Colonic mucosa (tissue), 4 donors: Measurements from ENCODE around the gene OGFR. TPM values are rescaled to one million over a fixed set of nuclear protein-coding genes. Genes with fewer than 3 reads are reported as not detected.

ENCODE experiments used
- DNase-seq: peaks from one replicate; pipeline ENCODE4 v3.0.0-alpha.2; 2020
- H3K27ac ChIP-seq: fragments of 200-600 bp; one replicate; pipeline ENCODE4 v1.8.0; 2021
- H3K27me3 ChIP-seq: fragments of 200-600 bp; one replicate; pipeline ENCODE4 v1.8.0; 2021
- H3K36me3 ChIP-seq: fragments of 200-600 bp; one replicate; pipeline ENCODE4 v1.8.0; 2021
- H3K4me1 ChIP-seq: fragments of 200-600 bp; one replicate; pipeline ENCODE4 v1.8.0; 2021; ENCODE audit warnings: mild to moderate bottlenecking
- H3K4me3 ChIP-seq: fragments of 200-600 bp; one replicate; pipeline ENCODE4 v1.8.0; 2021
- H3K9ac ChIP-seq, 2 donors: one replicate each; pipeline ENCODE4 v1.7.0; 2013; ENCODE audit warnings: control low read depth in 2 of 2, low read depth in 2 of 2, low read length in 2 of 2
- H3K9me3 ChIP-seq: fragments of 200-600 bp; one replicate; pipeline ENCODE4 v1.8.0; 2021
- CTCF ChIP-seq: fragments of 200-600 bp; IDR thresholded peaks from one replicate; pipeline ENCODE4 v1.8.0; 2022; ENCODE audit warnings: antibody characterized with exemption, mild to moderate bottlenecking
- intact Hi-C: fragments of 100-400 bp; cut with DNase I; formaldehyde crosslinking; loops from one replicate; pipeline ENCODE4 v1.14.1; 2022
- total RNA-seq, 2 donors: library from RNA; stranded (reverse); fragmentation: NEBNext Ultra II Directional in 1 of 2; extraction: Animal tissue kit (Norgen Biotek cat#: 25700) in 1 of 2; gene quantifications; one replicate each; pipeline ENCODE4 v1.2.1, GENCODE V29; 2021
- donor health status: healthy.
- donor health status: DM: no; HTN: no; CAD: no.
- donor health status: DM: no; HTN: no; CAD: no.

OGFR gene
- total RNA-seq, 2 donors from 2014 or later = 36.3 to 36.8 TPM

DNA sequence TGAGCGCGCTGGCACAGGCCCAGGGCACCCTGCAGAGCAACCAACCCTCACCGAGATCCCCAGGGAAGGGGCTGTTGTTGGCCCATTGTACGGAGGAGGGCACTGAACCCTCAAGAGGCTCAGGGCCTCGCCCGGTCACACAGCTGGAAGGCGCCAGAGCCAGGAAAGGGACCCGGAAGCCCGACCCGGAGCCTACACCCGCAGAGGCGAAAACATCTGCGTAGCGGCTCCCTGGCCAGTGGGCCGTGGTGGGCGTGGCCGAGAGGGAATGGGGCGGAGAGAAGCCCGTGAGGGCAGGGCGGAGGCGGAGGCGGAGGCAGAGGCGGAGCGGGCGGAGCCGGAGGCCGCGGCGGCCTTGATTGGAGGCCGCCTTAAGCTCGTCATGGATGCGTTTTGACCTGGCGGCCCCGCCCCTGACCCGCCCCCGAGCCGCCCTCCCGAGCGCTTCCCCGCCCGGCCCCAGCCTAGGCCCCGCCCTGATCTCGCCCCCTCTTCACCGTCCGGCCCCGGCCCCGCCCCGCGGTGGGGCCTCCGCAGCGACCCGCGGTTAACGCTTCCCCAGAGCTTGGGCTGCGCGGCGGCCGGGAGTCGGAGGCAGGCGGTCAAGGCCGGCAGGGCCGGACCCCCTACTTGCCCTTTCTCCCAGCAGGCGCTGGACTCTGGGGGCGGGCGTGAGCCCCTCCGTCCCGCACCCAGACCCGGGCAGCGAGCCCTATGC lies 10.5 kb upstream of the OGFR start:
- Histone ChIP-seq H3K4me1 (peaks cover 18% of the 10 kb centered on the region), H3K36me3 (no peaks in the 10 kb centered on the region), H3K9ac (peak overlapping the region; percentile 77 to 81), H3K4me3 (peak overlapping the region; percentile 64), H3K27ac (peak overlapping the region; percentile 91), H3K9me3 (no peaks in the 10 kb centered on the region), H3K27me3 (no peaks in the 10 kb centered on the region)
- intact Hi-C loops = no loop called here
- no peak for TF ChIP-seq CTCF
- peak; percentile 97 for DNase-seq

- no peak for TF ChIP-seq CTCF
- Histone ChIP-seq H3K9me3 (no peaks in the 10 kb centered on the region), H3K4me1 (peaks cover 18% of the 10 kb centered on the region), H3K27me3 (no peaks in the 10 kb centered on the region), H3K4me3 (peak overlapping the region; percentile 64), H3K9ac (peak overlapping the region; percentile 73 to 81), H3K27ac (peak overlapping the region; percentile 91), H3K36me3 (no peaks in the 10 kb centered on the region)
- intact Hi-C loops = no loop called here
- peak; percentile 64 for DNase-seq
Observed at GRCh38 chr20:62795023-62795761, 9.4 kb upstream of the OGFR start.

DNA sequence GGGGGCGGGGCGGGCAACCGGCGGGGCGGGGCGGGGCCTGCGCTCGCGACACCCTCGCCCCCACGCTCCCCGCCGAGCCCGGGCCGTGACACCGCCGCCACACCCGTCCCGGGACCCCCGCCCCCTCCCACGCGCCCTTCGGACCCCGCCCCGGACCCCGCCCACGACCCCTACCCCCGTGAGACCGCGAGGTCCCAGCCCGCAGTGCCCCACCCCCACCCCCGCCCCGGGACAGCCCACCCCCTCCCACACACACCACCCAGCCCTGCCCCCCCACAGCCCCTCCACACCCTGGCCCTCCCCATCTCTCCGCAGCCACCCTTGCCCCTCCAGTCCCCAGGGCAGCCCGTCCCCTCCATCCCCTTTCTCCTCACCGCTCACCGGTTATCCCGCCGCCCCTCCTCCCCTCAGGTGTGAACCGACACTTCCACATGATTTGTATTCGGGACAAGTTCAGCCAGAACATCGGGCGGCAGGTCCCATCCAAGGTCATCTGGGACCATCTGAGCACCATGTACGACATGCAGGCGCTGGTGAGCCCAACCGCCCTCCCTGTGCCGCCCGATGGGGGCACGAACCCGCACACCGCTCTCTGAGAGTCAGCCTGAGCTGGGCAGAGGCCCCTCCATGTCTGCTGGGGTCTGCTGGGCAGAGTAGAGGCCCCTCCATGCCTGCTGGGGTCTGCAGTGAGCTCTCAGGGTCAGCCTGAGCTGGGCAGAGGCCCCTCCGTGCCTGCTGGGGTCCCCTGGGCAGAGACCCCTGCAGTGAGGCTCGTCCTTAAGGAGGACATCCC lies 7.7 kb upstream of the OGFR start:
- Histone ChIP-seq H3K36me3 (no peaks in the 10 kb centered on the region), H3K4me1 (peaks cover 18% of the 10 kb centered on the region), H3K4me3 (peak overlapping the region; percentile 64), H3K27ac (peak overlapping the region; percentile 91), H3K9me3 (no peaks in the 10 kb centered on the region), H3K27me3 (no peaks in the 10 kb centered on the region), H3K9ac (peak overlapping the region; percentile 64 to 78)
- TF ChIP-seq CTCF = no peak
- intact Hi-C loops = no loop called here
- DNase-seq = peak; percentile 45

DNA sequence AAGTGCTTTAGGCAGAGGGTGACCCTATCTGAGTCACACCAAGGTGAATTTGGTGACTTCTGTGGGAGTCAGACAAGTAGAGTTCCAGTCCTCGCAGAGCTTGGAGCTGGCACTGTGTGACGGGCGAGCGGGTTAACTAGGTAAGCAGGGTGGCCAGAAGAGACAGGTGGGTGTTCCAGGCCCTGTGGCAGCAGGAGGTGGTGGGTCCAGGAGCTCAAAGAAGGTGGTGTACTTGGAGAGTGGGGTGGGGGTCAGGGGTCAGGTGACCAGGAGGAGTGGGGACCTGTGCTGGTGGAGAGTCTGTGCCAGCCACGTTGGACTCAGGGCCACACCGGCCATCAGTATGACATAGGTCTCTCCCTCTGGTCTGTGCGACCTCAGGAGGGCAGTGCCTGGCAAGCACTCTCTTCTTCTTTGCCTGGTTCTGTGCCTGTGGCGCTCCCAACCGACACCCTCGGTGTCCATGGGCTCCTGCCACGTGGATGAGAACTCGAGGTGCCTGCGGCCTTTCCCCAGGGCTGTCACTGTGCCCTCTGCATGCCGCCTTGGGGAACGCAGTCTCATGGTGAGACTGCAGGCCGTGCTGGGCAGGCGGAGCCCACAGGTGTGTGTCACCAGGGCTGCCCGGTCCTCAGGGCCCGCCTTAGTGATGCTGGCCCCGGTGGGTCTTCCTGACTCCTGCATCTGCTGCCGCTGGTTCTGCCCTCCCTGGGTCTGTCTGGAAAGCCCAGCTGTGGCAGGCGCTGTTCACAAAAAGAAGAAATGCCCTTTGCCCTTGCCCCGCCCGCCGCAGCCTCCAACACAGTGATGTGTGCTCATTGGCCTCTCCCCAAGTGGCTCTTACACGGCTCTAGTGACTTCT lies 6.7 kb upstream of the OGFR start:
- intact Hi-C loops = no loop called here
- no peaks in the 10 kb centered on the region for H3K27me3 ChIP-seq
- no peak overlapping the region for H3K4me3 ChIP-seq
- peak; percentile 88 for DNase-seq
- TF ChIP-seq CTCF = no peak
- H3K27ac ChIP-seq = peak overlapping the region; percentile 46
- peaks cover 18% of the 10 kb centered on the region for H3K4me1 ChIP-seq
- no peaks in the 10 kb centered on the region for H3K9me3 ChIP-seq
- H3K36me3 ChIP-seq = no peaks in the 10 kb centered on the region
- H3K9ac ChIP-seq = peak overlapping the region; percentile 64 to 68
